ENCODE measurements around the gene DUSP22.

Gene DUSP22

GRCh38 chr6:388202-388903 lies 96.1 kb downstream of the DUSP22 start:
- POLR2A ChIA-PET, result no interaction called here
- TF ChIP-seq CTCF (IDR thresholded peaks at IDR 0.05; ENCODE audit: insufficient read depth, low read length, missing control alignments), result no peak
- no peak for DNase-seq (ENCODE audit: low read depth, low spot score)
- no peak overlapping the region for H3K4me3 ChIP-seq (ENCODE audit: low read depth, low read length)
- CTCF ChIA-PET, result no interaction called here

- TF ChIP-seq CTCF (IDR thresholded peaks at IDR 0.05; ENCODE audit: insufficient read depth, low read length, missing control alignments), result no peak
- no peak overlapping the region for H3K4me3 ChIP-seq (ENCODE audit: low read depth, low read length)
- ChIA-PET CTCF (no interaction called here), POLR2A (no interaction called here)
- no peak for DNase-seq (ENCODE audit: low read depth, low spot score)
These were observed 96.9 kb downstream of the DUSP22 start for GRCh38 chr6:389143-389542.

GRCh38 chr6:389622-390021 lies 97.3 kb downstream of the DUSP22 start:
- no peak overlapping the region for H3K4me3 ChIP-seq (ENCODE audit: low read depth, low read length)
- ChIA-PET POLR2A (no interaction called here), CTCF (no interaction called here)
- TF ChIP-seq CTCF (IDR thresholded peaks at IDR 0.05; ENCODE audit: insufficient read depth, low read length, missing control alignments), result no peak
- no peak for DNase-seq (ENCODE audit: low read depth, low spot score)

- ChIA-PET CTCF (no interaction called here), POLR2A (interaction anchor here (0.6 kb wide), 1 partner anchor 945 kb away, joined by 3 read pairs; no protein-coding TSS in a partner anchor)
- no peak for DNase-seq (ENCODE audit: low read depth, low spot score)
- H3K4me3 ChIP-seq (ENCODE audit: low read depth, low read length), result peak overlapping the region; percentile 18; the same call in 1 of the 2 replicates
- no peak for TF ChIP-seq CTCF (IDR thresholded peaks at IDR 0.05; ENCODE audit: insufficient read depth, low read length, missing control alignments)
These were observed 98.7 kb downstream of the DUSP22 start for GRCh38 chr6:390914-391558.

GRCh38 chr6:391559-392440 lies 99.5 kb downstream of the DUSP22 start, which contains the start of gene IRF4:
IRF4 (plus strand) TSS chr6:391752; CDS start chr6:393153, 1,401 bp downstream.
- ChIA-PET CTCF (no interaction called here), POLR2A (no interaction called here)
- no peak for DNase-seq (ENCODE audit: low read depth, low spot score)
- H3K4me3 ChIP-seq (ENCODE audit: low read depth, low read length), result peak within 1 kb of the TSS; percentile 18; the same call in 1 of the 2 replicates
- no peak for TF ChIP-seq CTCF (IDR thresholded peaks at IDR 0.05; ENCODE audit: insufficient read depth, low read length, missing control alignments)

Data from AG04449 (cell line).